H1 (cell line): ENCODE results near the gene APOL3. TPM values are rescaled to one million over a fixed set of nuclear protein-coding genes. Genes with fewer than 3 reads are reported as not detected.
A peak's percentile ranks its signal among the peaks of the same experiment; 100 is the strongest.

ENCODE experiments used
- CTCF ChIA-PET: fragments of 300-600 bp; sonication (Branson Sonifier 250); formaldehyde crosslinking; loops from one replicate; lab custom pipeline; 2021; ENCODE audit not compliant: partially characterized antibody; lab: Charles Lee
- POLR2A ChIA-PET: fragments of 300-600 bp; sonication (Branson Sonifier 250); formaldehyde crosslinking; loops from one replicate; lab custom pipeline; 2021; ENCODE audit warnings: inconsistent platforms; ENCODE audit not compliant: partially characterized antibody; lab: Charles Lee
- DNase-seq, 2 experiments: peaks; one replicate each; pipeline versions ENCODE4 v3.0.0 to v3.0.0-alpha.2; 2010 to 2022; ENCODE audit warnings: low spot score in 2 of 2, low read depth in 1 of 2, mixed read lengths in 1 of 2
- FAIRE-seq: peaks from 2 replicates; lab custom pipeline; 2011; peaks lifted over from hg19 to GRCh38; lab: Jason Lieb, UNC
- H2AFZ ChIP-seq: 2 replicates; pipeline ENCODE4 v1.8.1; 2012; ENCODE audit warnings: low read length, inconsistent platforms
- H2AK5ac ChIP-seq: 2 replicates; pipeline ENCODE4 v1.6.1; 2013; ENCODE audit warnings: low read depth, low read length
- H2BK120ac ChIP-seq: replicated peaks from 2 replicates; pipeline ENCODE3; 2013; ENCODE audit warnings: low read depth, low read length, inconsistent platforms
- H2BK12ac ChIP-seq: 2 replicates; pipeline ENCODE4 v1.6.1; 2013; ENCODE audit warnings: low read depth, low read length
- H2BK15ac ChIP-seq: 2 replicates; pipeline ENCODE4 v1.6.1; 2013; ENCODE audit warnings: low read length
- H2BK20ac ChIP-seq: 2 replicates; pipeline ENCODE4 v1.6.1; 2013; ENCODE audit warnings: low read length
- H2BK5ac ChIP-seq: 2 replicates; pipeline ENCODE4 v1.6.1; 2013; ENCODE audit warnings: low read depth, low read length
- H3K14ac ChIP-seq: 2 replicates; pipeline ENCODE4 v1.6.1; 2013; ENCODE audit warnings: inconsistent platforms; ENCODE audit not compliant: insufficient read length
- H3K18ac ChIP-seq: 2 replicates; pipeline ENCODE4 v1.6.1; 2013; ENCODE audit warnings: low read length; ENCODE audit errors: extremely low read depth
- H3K23ac ChIP-seq: 2 replicates; pipeline ENCODE4 v1.6.1; 2013; ENCODE audit warnings: inconsistent platforms; ENCODE audit not compliant: insufficient read length
- H3K23me2 ChIP-seq: 2 replicates; pipeline ENCODE4 v1.6.1; 2013; ENCODE audit warnings: low read depth, low read length
- H3K27ac ChIP-seq: 2 replicates; pipeline ENCODE4 v1.6.1; 2011; ENCODE audit warnings: low read depth, low read length, inconsistent platforms
- H3K27me3 ChIP-seq, 4 experiments: replicated peaks in 1 of 4; 1 replicate in 1 of 4; 2 replicates in 3 of 4; pipeline versions ENCODE4 v1.6.1 to v1.8.1; 2011 to 2013; ENCODE audit warnings: low read length in 3 of 4, mild to moderate bottlenecking in 3 of 4, inconsistent platforms in 2 of 4, mixed read lengths in 2 of 4, moderate library complexity in 1 of 4; ENCODE audit not compliant: control insufficient read depth in 3 of 4, insufficient read depth in 3 of 4; ENCODE audit errors: extremely low read depth in 1 of 4
- H3K36me3 ChIP-seq, 4 experiments: 2 replicates each; pipeline versions ENCODE4 v1.6.1 to v1.8.1; 2011 to 2013; ENCODE audit warnings: mild to moderate bottlenecking in 4 of 4, low read length in 3 of 4, moderate library complexity in 2 of 4, control low read depth in 1 of 4, inconsistent platforms in 1 of 4; ENCODE audit not compliant: insufficient read depth in 4 of 4, control insufficient read depth in 2 of 4
- H3K4ac ChIP-seq: replicated peaks from 2 replicates; pipeline ENCODE3; 2013; ENCODE audit warnings: low read length, low read depth, mixed read lengths, inconsistent platforms; ENCODE audit not compliant: insufficient read length
- H3K4me1 ChIP-seq, 4 experiments: replicated peaks in 1 of 4; 1 replicate in 1 of 4; 2 replicates in 3 of 4; pipeline versions ENCODE4 v1.6.1 to v1.8.1; 2011 to 2013; ENCODE audit warnings: low read length in 3 of 4, inconsistent platforms in 2 of 4, mixed read lengths in 1 of 4; ENCODE audit not compliant: insufficient read depth in 4 of 4, control insufficient read depth in 3 of 4
- H3K4me2 ChIP-seq, 2 experiments: 2 replicates each; pipeline versions ENCODE4 v1.6.1 to v1.8.1; 2011 to 2013; ENCODE audit warnings: low read depth in 2 of 2, low read length in 2 of 2, control low read depth in 1 of 2, inconsistent platforms in 1 of 2, mild to moderate bottlenecking in 1 of 2; ENCODE audit not compliant: insufficient read depth in 1 of 2
- H3K4me3 ChIP-seq, 4 experiments: fragments of 200-600, 300-600 bp in 1 of 4; sonication (generic), shearing (Covaris generic), sonication (Bioruptor Twin) in 1 of 4; 2 replicates each; pipeline versions ENCODE4 v1.5.1 to v1.8.1; 2011 to 2016; ENCODE audit warnings: low read length in 4 of 4, low read depth in 3 of 4, control low read depth in 2 of 4, inconsistent platforms in 2 of 4, mild to moderate bottlenecking in 2 of 4, mixed read lengths in 1 of 4, moderate library complexity in 1 of 4; ENCODE audit not compliant: insufficient read depth in 2 of 4; ENCODE audit errors: extremely low read depth in 1 of 4
- H3K56ac ChIP-seq: replicated peaks from 2 replicates; pipeline ENCODE3; 2013; ENCODE audit warnings: low read depth, mild to moderate bottlenecking, mixed read lengths, low read length, inconsistent platforms; ENCODE audit not compliant: insufficient read length
- H3K79me1 ChIP-seq: 2 replicates; pipeline ENCODE4 v1.6.1; 2013; ENCODE audit warnings: low read depth, low read length, control low read depth
- H3K79me2 ChIP-seq, 2 experiments: 2 replicates each; pipeline versions ENCODE4 v1.6.1 to v1.8.1; 2012 to 2013; ENCODE audit warnings: low read length in 2 of 2, mild to moderate bottlenecking in 2 of 2, inconsistent platforms in 1 of 2; ENCODE audit not compliant: insufficient read depth in 2 of 2, control insufficient read depth in 1 of 2
- H3K9ac ChIP-seq, 4 experiments: replicated peaks in 1 of 4; 1 replicate in 1 of 4; 2 replicates in 3 of 4; pipeline versions ENCODE4 v1.6.1 to v1.8.1; 2011 to 2013; ENCODE audit warnings: low read depth in 3 of 4, low read length in 3 of 4, control low read depth in 2 of 4, mild to moderate bottlenecking in 2 of 4, moderate library complexity in 2 of 4, inconsistent platforms in 1 of 4; ENCODE audit errors: extremely low read depth in 1 of 4
- H3K9me3 ChIP-seq, 2 experiments: 2 replicates each; pipeline versions ENCODE4 v1.6.1 to v1.8.1; 2012 to 2013; ENCODE audit warnings: mild to moderate bottlenecking in 2 of 2, moderate library complexity in 2 of 2, control low read depth in 1 of 2, inconsistent platforms in 1 of 2, low read depth in 1 of 2, low read length in 1 of 2, mixed read lengths in 1 of 2; ENCODE audit not compliant: insufficient read depth in 2 of 2
- H4K20me1 ChIP-seq, 2 experiments: replicated peaks in 1 of 2; 2 replicates each; pipeline versions ENCODE3 to v1.8.1; 2011 to 2013; ENCODE audit warnings: inconsistent platforms in 2 of 2, low read length in 2 of 2, mild to moderate bottlenecking in 1 of 2; ENCODE audit not compliant: insufficient read depth in 2 of 2, control insufficient read depth in 1 of 2
- H4K5ac ChIP-seq: 2 replicates; pipeline ENCODE4 v1.6.1; 2013; ENCODE audit warnings: low read length, low read depth, mixed read lengths, inconsistent platforms; ENCODE audit not compliant: insufficient read length
- H4K8ac ChIP-seq: 2 replicates; pipeline ENCODE4 v1.8.0; 2013; ENCODE audit warnings: mild to moderate bottlenecking, moderate library complexity, low read length, inconsistent platforms; ENCODE audit not compliant: insufficient read depth; ENCODE audit errors: extremely low read depth
- H4K91ac ChIP-seq: replicated peaks from 2 replicates; pipeline ENCODE3; 2013; ENCODE audit warnings: low read length, mixed read lengths, inconsistent platforms; ENCODE audit not compliant: insufficient read length
- NRF1 ChIP-seq: IDR thresholded peaks from 2 replicates; pipeline ENCODE4 v1.6.1; 2011; ENCODE audit warnings: mild to moderate bottlenecking, low read depth, low read length, improper control_type of control experiment
- SIRT6 ChIP-seq: IDR thresholded peaks from one replicate; pipeline ENCODE4 v1.7.1; 2012; ENCODE audit warnings: low read length, inconsistent platforms
- TAF7 ChIP-seq: optimal IDR thresholded peaks from 2 replicates; pipeline ENCODE3; 2011; ENCODE audit warnings: low read depth, mild to moderate bottlenecking, inconsistent platforms, low read length, moderate library complexity, borderline replicate concordance
- WGBS, 2 experiments: shearing (Covaris generic) in 1 of 2; methylation state at CpG; one replicate each; pipeline versions ENCODE4 v1.1.6 to v1.1.7; 2013 to 2015; ENCODE audit warnings: low lambda C conversion rate in 2 of 2, mixed read lengths in 2 of 2, inconsistent platforms in 1 of 2, low coverage in 1 of 2, missing lambda C conversion rate in 1 of 2; ENCODE audit not compliant: insufficient replicate concordance in 2 of 2, insufficient coverage in 1 of 2, insufficient read length in 1 of 2; ENCODE audit errors: extremely low coverage in 1 of 2, missing lambda C conversion rate in 1 of 2; 5-methylcytosine and 5-hydroxymethylcytosine counted together
- polyA plus RNA-seq, 7 experiments: library from polyadenylated mRNA; depleted of rRNA in 3 of 7; stranded (reverse) in 5 of 7; unstranded in 2 of 7; fragments of >200 nt in 5 of 7; fragments of 200-250 nt in 2 of 7; gene quantifications; 1 replicate in 5 of 7; 2 replicates in 1 of 7; 4 replicates in 1 of 7; pipeline versions ENCODE4 v1.2.1 to v1.2.3, GENCODE V29; 2011 to 2013; ENCODE audit warnings: missing spikeins in 2 of 7, mixed read lengths in 2 of 7
- total RNA-seq: library from RNA; stranded (reverse); fragmentation: NEBNext Ultra II Directional; extraction: Animal tissue kit (Norgen Biotek cat#: 25700); gene quantifications from 2 replicates; pipeline ENCODE4 v1.2.1, GENCODE V29; 2021
- TF ChIP-seq, protein P1 (sequence below), 3 experiments: IDR thresholded peaks; 1 replicate in 2 of 3; 2 replicates in 1 of 3; pipeline versions ENCODE4 v1.5.1 to v1.6.1; 2011; ENCODE audit warnings: low read length in 3 of 3, mild to moderate bottlenecking in 3 of 3, inconsistent platforms in 2 of 3, low read depth in 1 of 3, moderate library complexity in 1 of 3; ENCODE audit not compliant: insufficient read depth in 1 of 3; ENCODE audit errors: control extremely low read depth in 1 of 3

Gene APOL3
- total and polyA plus RNA-seq, 2 of the 8 experiments (the other 6 are each of a cell fraction or from before 2014, with no cell fraction given), result 0.12 TPM; not detected in 1

DNA sequence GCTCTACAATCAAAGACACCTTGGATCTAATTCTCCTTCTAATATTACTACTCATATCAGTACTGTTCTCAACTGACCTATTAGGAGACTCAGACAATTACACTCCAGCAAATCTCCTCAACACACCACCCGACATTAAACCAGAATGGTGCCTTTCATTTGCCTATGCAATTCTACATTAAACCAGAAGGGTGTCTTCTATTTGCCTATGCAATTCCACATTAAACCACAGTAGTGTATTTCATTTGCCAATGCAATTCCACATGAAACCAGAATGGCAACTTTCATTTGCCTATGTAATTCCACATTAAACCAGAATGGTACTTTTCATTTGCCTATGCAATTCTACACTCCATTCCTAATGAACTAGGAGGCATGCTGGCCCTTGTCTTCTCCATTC is 15.3 kb upstream of the APOL3 start:
- Histone ChIP-seq H3K23ac (no peak overlapping the region), H3K27ac (no peak overlapping the region), H2BK20ac (no peak overlapping the region), H3K23me2 (no peaks in the 10 kb centered on the region), H3K4me3 (no peak overlapping the region), H3K14ac (no peak overlapping the region), H3K36me3 (no peaks in the 10 kb centered on the region), H3K9ac (no peak overlapping the region), H3K27me3 (peaks cover 0 to 1% (median 0%) of the 10 kb centered on the region in 4 experiments; a peak in 1 of 7 replicates), H2AFZ (no peak overlapping the region), H4K8ac (no peak overlapping the region), H2BK15ac (no peak overlapping the region), H3K4me1 (no peaks in the 10 kb centered on the region), H3K79me1 (no peaks in the 10 kb centered on the region), H4K5ac (no peak overlapping the region), H2BK120ac (no peak overlapping the region), H2AK5ac (no peak overlapping the region), H2BK5ac (no peak overlapping the region), H4K20me1 (no peaks in the 10 kb centered on the region), H2BK12ac (no peak overlapping the region), H3K9me3 (no peaks in the 10 kb centered on the region), H3K56ac (no peak overlapping the region), H3K4ac (no peak overlapping the region), H3K79me2 (no peaks in the 10 kb centered on the region), H3K4me2 (no peak overlapping the region), H3K18ac (no peak overlapping the region), H4K91ac (no peak overlapping the region)
- POLR2A ChIA-PET, result no interaction called here
- DNase-seq (no peak), FAIRE-seq (no peak)
- WGBS, 2 experiments, result 0% methylated on average over 1 of the region's 1 CpG; no CpG with 5 or more reads in 1 of the 2 experiments
- CTCF ChIA-PET, result interaction anchor here (1.0 to 8.1 kb wide), 5 partner anchors 13 to 519 kb away, joined by 3 to 86 read pairs (median 4); no protein-coding TSS in a partner anchor
- TF ChIP-seq, protein P1, sequence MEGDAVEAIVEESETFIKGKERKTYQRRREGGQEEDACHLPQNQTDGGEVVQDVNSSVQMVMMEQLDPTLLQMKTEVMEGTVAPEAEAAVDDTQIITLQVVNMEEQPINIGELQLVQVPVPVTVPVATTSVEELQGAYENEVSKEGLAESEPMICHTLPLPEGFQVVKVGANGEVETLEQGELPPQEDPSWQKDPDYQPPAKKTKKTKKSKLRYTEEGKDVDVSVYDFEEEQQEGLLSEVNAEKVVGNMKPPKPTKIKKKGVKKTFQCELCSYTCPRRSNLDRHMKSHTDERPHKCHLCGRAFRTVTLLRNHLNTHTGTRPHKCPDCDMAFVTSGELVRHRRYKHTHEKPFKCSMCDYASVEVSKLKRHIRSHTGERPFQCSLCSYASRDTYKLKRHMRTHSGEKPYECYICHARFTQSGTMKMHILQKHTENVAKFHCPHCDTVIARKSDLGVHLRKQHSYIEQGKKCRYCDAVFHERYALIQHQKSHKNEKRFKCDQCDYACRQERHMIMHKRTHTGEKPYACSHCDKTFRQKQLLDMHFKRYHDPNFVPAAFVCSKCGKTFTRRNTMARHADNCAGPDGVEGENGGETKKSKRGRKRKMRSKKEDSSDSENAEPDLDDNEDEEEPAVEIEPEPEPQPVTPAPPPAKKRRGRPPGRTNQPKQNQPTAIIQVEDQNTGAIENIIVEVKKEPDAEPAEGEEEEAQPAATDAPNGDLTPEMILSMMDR (IDR thresholded peaks at IDR 0.05; ENCODE audit: control extremely low read depth in 1 of 3, insufficient read depth in 1 of 3, low read depth in 1 of 3, low read length in 3 of 3), result peak in 1 of 3 experiments; percentile 38; a peak in 1 of 4 replicates
- TF ChIP-seq NRF1 (no peak), TAF7 (no peak), SIRT6 (no peak)
